GM06990 (cell line): ENCODE measurements around the gene MYL5.

ENCODE experiments used
- DNase-seq: peaks from one replicate; pipeline ENCODE4 v3.0.0-alpha.2; 2011; ENCODE audit not compliant: insufficient read length; ENCODE audit errors: extremely low read depth
- H3K27me3 ChIP-seq: replicated peaks from 2 replicates; pipeline ENCODE4 v1.6.0; 2011; ENCODE audit warnings: low read length; ENCODE audit not compliant: control insufficient read depth, insufficient read depth
- H3K36me3 ChIP-seq: 2 replicates; pipeline ENCODE4 v1.5.1; 2011; ENCODE audit warnings: low read length; ENCODE audit not compliant: control insufficient read depth, insufficient read depth
- H3K4me3 ChIP-seq: replicated peaks from 2 replicates; pipeline ENCODE4 v1.5.1; 2011; ENCODE audit warnings: low read depth, mild to moderate bottlenecking, control low read depth, low read length
- TF ChIP-seq, protein P1 (sequence below): IDR thresholded peaks from 2 replicates; pipeline ENCODE4 v1.5.1; 2011; ENCODE audit warnings: low read length, control low read depth, mild to moderate bottlenecking, inconsistent platforms; ENCODE audit not compliant: insufficient read depth, poor library complexity, severe bottlenecking

The MYL5 gene, protein sequence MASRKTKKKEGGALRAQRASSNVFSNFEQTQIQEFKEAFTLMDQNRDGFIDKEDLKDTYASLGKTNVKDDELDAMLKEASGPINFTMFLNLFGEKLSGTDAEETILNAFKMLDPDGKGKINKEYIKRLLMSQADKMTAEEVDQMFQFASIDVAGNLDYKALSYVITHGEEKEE

DNA sequence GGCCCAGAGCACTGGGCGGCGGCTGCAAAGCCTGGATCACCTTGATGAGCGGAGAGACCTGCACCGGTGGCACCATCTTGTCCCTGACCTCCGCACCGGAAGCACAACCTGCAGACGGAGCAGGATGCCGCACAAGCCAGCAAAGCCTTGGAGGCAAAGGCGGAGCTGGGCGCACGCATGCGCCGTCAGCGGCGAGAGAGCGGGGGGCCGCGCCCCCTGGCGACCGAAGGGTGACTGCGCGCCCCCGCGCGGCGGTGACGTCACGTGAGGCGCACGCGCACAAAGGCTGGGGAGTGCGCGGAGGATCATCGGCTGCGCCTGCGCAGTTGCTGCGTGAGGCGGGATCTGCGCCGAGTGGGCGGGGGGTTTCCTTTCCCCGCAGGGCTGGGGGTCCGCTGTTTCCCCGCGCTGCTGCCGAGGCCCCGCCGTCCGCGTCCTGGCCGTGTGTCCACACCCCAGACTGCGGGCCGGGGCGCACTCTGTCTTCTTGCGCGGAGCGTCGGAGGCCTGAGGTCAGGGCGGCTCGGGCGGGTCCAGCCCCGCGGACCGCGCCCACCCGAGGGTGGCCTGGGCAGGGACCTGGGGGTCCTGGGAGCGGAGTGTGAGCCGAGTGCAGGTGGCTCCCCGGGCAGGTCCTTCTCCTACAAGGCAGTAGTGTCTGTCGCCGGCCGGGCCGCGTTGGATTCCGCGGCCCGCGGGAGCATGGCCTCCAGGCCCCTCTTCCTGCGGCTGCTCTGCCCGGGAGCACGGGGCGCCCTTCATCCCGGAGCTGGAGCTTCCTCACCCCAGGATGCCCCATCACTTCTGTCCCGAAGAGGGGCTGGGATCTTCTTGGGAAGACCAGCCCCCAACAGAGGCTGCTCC is at the start of gene MYL5, which contains the start of gene ATP5ME:
Gene MYL5 (plus strand): TSS at position 371 of the 864 bp plus-strand sequence. CDS start 3,485 bp downstream, outside the sequence.
Gene ATP5ME (minus strand): TSS at position 105 of the 864 bp plus-strand sequence. CDS start 29 bp downstream, at position 76.
- Histone ChIP-seq H3K36me3 (peaks cover 11% of the 10 kb centered on the region), H3K4me3 (peak within 1 kb of the TSS; percentile 94), H3K27me3 (no peaks in the 10 kb centered on the region)
- peak; percentile 97 for DNase-seq
- TF ChIP-seq, protein P1, sequence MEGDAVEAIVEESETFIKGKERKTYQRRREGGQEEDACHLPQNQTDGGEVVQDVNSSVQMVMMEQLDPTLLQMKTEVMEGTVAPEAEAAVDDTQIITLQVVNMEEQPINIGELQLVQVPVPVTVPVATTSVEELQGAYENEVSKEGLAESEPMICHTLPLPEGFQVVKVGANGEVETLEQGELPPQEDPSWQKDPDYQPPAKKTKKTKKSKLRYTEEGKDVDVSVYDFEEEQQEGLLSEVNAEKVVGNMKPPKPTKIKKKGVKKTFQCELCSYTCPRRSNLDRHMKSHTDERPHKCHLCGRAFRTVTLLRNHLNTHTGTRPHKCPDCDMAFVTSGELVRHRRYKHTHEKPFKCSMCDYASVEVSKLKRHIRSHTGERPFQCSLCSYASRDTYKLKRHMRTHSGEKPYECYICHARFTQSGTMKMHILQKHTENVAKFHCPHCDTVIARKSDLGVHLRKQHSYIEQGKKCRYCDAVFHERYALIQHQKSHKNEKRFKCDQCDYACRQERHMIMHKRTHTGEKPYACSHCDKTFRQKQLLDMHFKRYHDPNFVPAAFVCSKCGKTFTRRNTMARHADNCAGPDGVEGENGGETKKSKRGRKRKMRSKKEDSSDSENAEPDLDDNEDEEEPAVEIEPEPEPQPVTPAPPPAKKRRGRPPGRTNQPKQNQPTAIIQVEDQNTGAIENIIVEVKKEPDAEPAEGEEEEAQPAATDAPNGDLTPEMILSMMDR: peak; percentile 75

DNA sequence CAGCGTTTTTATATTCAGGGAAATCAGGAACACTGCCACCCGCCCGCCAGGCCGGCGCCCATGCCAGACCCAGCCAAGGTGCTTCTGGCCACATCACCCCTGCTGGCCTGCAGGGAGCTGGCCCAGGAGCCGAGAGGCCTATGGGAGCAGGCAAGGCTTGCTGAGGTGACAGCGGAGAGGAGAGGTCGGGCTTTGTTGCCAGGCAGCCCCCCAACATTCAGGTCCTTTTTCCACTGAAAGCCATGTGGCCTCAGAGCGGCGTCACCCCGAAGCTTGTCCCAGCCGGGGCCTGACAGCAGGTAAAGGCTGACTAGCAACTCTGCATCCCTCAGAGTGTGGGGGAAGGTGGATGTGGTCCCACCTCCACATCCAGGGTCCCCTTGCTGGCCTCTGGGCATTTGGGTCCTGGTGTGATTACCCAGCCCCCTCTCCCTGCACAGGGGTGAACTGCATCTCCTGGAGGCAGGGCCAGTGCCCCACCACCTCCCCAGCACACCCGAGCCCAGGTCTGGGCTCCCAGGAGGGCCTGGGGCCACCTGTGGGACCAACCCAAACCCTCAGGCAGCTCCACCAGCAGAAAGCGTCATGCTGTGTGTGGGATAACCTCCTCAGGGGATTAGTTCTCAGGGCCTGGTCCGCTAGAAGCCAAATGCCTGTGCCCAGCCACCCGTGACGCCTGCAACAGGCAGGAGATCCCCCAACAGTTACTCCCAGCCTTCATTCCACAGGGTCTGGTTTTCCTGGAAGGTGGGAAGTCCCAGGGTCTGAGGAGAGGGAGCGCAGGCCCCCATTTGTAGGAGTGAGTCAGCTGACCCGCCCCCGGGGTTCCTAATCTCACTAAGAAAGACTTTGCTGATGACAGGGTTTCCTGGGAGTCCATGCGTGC is 49.4 kb upstream of the MYL5 start, which contains the start of gene PDE6B:
Gene PDE6B (plus strand): TSS at position 869 of the 886 bp plus-strand sequence. CDS start 54 bp downstream, outside the sequence.
- Histone ChIP-seq H3K27me3 (no peaks in the 10 kb centered on the region), H3K4me3 (no peak within 1 kb of the TSS), H3K36me3 (no peaks in the 10 kb centered on the region)
- TF ChIP-seq, protein P1: no peak
- DNase-seq: no peak

DNA sequence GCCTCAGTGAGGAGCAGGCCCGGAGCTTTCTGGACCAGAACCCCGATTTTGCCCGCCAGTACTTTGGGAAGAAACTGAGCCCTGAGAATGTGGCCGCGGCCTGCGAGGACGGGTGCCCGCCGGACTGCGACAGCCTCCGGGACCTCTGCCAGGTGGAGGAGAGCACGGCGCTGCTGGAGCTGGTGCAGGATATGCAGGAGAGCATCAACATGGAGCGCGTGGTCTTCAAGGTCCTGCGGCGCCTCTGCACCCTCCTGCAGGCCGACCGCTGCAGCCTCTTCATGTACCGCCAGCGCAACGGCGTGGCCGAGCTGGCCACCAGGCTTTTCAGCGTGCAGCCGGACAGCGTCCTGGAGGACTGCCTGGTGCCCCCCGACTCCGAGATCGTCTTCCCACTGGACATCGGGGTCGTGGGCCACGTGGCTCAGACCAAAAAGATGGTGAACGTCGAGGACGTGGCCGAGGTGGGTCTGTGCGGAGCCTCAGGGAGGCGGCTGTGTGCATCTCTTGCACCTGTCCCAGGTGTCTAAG is 48.6 kb upstream of the MYL5 start:
- TF ChIP-seq, protein P1: no peak
- DNase-seq: no peak
- H3K4me3 ChIP-seq: no peak overlapping the region
- H3K36me3 ChIP-seq: no peaks in the 10 kb centered on the region
- no peaks in the 10 kb centered on the region for H3K27me3 ChIP-seq

DNA sequence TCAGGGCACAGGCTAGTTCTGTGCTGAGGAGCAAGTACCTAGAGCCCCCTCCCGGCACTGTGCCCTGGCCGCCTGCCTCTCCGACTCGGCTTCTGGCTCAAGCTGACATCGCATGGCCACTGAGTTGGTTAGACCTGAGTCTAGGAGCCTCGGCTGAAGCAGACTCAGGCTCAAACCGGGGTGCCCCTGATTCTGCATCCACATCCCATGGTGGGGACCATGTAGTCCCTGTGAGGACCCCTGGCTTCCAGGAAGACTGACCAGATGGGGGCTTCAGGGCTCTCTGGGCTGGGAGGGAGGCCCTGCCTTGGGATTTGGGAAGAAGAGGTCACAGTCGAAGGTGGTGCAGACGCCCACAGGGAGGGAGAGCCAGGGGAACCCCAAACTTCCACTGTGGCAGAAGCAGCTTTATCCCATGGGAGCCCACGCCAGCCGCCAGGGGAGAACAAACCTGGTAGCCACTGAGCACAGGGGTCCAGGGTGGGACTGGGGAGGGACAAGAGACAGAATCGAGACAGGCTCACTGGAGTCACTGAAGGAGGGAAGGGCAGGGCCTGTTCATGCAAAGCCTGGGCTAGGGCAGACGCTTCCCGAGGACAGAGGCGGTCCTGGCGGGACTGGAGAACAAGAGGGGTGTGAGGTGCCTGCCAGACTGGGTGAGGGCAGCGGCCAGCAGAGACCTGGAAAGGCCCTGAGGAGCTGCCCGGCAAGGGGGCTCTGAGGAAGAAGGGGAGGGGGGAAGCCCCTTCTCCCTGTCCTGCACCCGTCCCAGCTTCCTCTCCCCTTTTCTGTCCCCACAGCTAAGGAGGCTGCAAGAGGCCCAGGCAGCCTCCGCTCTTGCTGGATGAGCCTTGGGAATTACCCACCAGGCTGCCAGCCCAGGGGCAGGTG is 47.9 kb upstream of the MYL5 start:
- no peak for DNase-seq
- Histone ChIP-seq H3K27me3 (no peaks in the 10 kb centered on the region), H3K4me3 (no peak overlapping the region), H3K36me3 (no peaks in the 10 kb centered on the region)
- TF ChIP-seq, protein P1: no peak
